CD4-positive, alpha-beta T cell (primary cell): ENCODE measurements around the gene PLCG2. TPM values are rescaled to one million over a fixed set of nuclear protein-coding genes. Genes with fewer than 3 reads are reported as not detected.
"Not testable (repeated sequence)": the region's sequence is repeated elsewhere in the genome, so short reads cannot be mapped to it uniquely, and the experiment has no call there.

ENCODE experiments used
- ATAC-seq: fragments of 200-7000 bp; cut with Tn5 transposase; one replicate; pipeline ENCODE4 v1.10.0; 2022; ENCODE audit warnings: mild to moderate bottlenecking; ENCODE audit not compliant: poor library complexity
- CTCF ChIA-PET: fragments of 350-600 bp; sonication (Branson Sonifier 250); formaldehyde crosslinking; loops from one replicate; lab custom pipeline; 2021; ENCODE audit warnings: antibody characterized with exemption, inconsistent platforms; lab: Charles Lee
- POLR2A ChIA-PET: fragments of 350-600 bp; sonication (Branson Sonifier 250); formaldehyde crosslinking; loops from one replicate; lab custom pipeline; 2021; ENCODE audit warnings: antibody characterized with exemption, inconsistent platforms; lab: Charles Lee
- DNase-seq, 14 experiments: peaks; one replicate each; pipeline ENCODE4 v3.0.0-alpha.2; 2013 to 2020; ENCODE audit warnings: mixed read lengths in 2 of 14
- H3K27ac ChIP-seq, 2 donors: one replicate each; pipeline versions ENCODE4 v1.5.1 to v1.7.0; 2013; ENCODE audit warnings: low read length in 2 of 2, low read depth in 1 of 2, mild to moderate bottlenecking in 1 of 2
- H3K27me3 ChIP-seq, 2 experiments: 1 replicate in 1 of 2; 2 replicates in 1 of 2; pipeline versions ENCODE4 v1.6.1 to v1.7.0; 2013; ENCODE audit warnings: low read length in 2 of 2, control low read depth in 1 of 2, mild to moderate bottlenecking in 1 of 2, moderate library complexity in 1 of 2; ENCODE audit not compliant: insufficient read depth in 2 of 2, control insufficient read depth in 1 of 2
- H3K36me3 ChIP-seq: one replicate; pipeline ENCODE4 v1.6.1; 2013; ENCODE audit warnings: low read length, control low read depth; ENCODE audit not compliant: insufficient read depth
- H3K4me1 ChIP-seq: one replicate; pipeline ENCODE4 v1.6.1; 2013; ENCODE audit warnings: low read length, control low read depth; ENCODE audit not compliant: insufficient read depth
- H3K4me3 ChIP-seq: one replicate; pipeline ENCODE4 v1.5.1; 2013; ENCODE audit warnings: mild to moderate bottlenecking, low read length, moderate library complexity
- H3K9me3 ChIP-seq, 2 experiments: 1 replicate in 1 of 2; 2 replicates in 1 of 2; pipeline versions ENCODE4 v1.6.1 to v1.7.0; 2013; ENCODE audit warnings: low read length in 2 of 2, mild to moderate bottlenecking in 2 of 2, control low read depth in 1 of 2, moderate library complexity in 1 of 2; ENCODE audit not compliant: control insufficient read depth in 1 of 2, insufficient read depth in 1 of 2
- H3K27ac Mint-ChIP-seq: one replicate; pipeline ENCODE4 v1.8.0; 2020; ENCODE audit warnings: mixed read lengths
- H3K27me3 Mint-ChIP-seq: one replicate; pipeline ENCODE4 v1.8.0; 2021; ENCODE audit warnings: mixed read lengths
- H3K36me3 Mint-ChIP-seq: one replicate; pipeline ENCODE4 v1.8.0; 2021; ENCODE audit warnings: low read depth, mixed read lengths
- H3K4me1 Mint-ChIP-seq: one replicate; pipeline ENCODE4 v1.8.0; 2021; ENCODE audit warnings: low read depth, mixed read lengths
- H3K4me3 Mint-ChIP-seq: one replicate; pipeline ENCODE4 v1.8.0; 2020; ENCODE audit warnings: mild to moderate bottlenecking, mixed read lengths
- H3K9me3 Mint-ChIP-seq: one replicate; pipeline ENCODE4 v1.8.0; 2020; ENCODE audit warnings: mixed read lengths
- intact Hi-C, 2 experiments: fragments of 100-400 bp; cut with DNase I in 1 of 2; cut with micrococcal nuclease in 1 of 2; formaldehyde crosslinking; loops; one replicate each; pipeline versions ENCODE4 v1.15.1 to v1.9.0; 2023 to 2025; cut with DNase I, micrococcal nuclease
- total RNA-seq, 174 experiments: library from RNA in 2 of 174; stranded (reverse) in 2 of 174; gene quantifications; one replicate each; pipeline ENCODE4 v1.2.3 and lab custom pipeline; 2021 to 2026
- TF ChIP-seq, protein P1 (sequence below): fragments of 200-600 bp; IDR thresholded peaks from one replicate; pipeline ENCODE4 v1.8.0; 2022; ENCODE audit warnings: antibody characterized with exemption, mild to moderate bottlenecking

PLCG2 gene
- total RNA-seq, 2 experiments from 2014 or later: 0.92 to 1.5 TPM

DNA sequence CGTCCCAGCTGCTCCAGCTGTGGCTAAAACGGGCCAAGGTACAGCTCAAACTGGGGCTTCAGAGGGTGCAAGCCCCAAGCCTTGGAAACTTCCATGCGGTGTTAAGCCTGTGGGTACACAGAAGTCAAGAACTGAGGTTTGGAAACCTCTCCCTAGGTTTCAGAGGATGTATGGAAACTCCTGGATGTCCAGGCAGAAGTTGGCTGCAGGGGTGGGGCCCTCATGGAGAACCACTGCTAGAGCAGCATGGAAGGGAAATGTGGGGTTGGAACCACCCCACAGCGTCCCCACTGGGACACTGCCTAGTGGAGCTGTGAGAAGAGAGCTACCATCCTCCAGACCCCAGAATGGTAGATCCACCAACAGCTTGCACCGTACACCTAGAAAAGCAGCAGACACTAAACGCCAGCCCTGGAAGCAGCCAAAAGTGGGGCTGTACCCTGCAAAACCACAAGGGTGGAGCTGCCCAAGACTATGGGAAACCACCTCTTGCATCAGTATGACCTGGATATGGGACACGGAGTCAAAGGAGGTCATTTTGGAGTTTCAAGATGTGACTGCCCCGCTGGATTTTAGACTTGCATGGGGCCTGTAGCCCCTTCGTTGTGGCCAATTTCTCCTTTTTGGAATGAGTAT, 230.0 kb downstream of the PLCG2 start:
- H3K27ac ChIP-seq: no peak overlapping the region
- Mint-ChIP-seq H3K9me3 (peaks cover 2% of the 10 kb centered on the region), H3K4me3 (peak overlapping the region; percentile 92), H3K4me1 (peaks cover 29% of the 10 kb centered on the region), H3K27me3 (peaks cover 5% of the 10 kb centered on the region), H3K36me3 (peaks cover 65% of the 10 kb centered on the region), H3K27ac (no peak overlapping the region)
- H3K4me3 ChIP-seq: no peak overlapping the region
- H3K36me3 ChIP-seq: peaks cover 6% of the 10 kb centered on the region
- ChIA-PET CTCF (no interaction called here), POLR2A (no interaction called here)
- peaks cover 8 to 9% of the 10 kb centered on the region in 2 experiments for H3K9me3 ChIP-seq
- TF ChIP-seq, protein P1, sequence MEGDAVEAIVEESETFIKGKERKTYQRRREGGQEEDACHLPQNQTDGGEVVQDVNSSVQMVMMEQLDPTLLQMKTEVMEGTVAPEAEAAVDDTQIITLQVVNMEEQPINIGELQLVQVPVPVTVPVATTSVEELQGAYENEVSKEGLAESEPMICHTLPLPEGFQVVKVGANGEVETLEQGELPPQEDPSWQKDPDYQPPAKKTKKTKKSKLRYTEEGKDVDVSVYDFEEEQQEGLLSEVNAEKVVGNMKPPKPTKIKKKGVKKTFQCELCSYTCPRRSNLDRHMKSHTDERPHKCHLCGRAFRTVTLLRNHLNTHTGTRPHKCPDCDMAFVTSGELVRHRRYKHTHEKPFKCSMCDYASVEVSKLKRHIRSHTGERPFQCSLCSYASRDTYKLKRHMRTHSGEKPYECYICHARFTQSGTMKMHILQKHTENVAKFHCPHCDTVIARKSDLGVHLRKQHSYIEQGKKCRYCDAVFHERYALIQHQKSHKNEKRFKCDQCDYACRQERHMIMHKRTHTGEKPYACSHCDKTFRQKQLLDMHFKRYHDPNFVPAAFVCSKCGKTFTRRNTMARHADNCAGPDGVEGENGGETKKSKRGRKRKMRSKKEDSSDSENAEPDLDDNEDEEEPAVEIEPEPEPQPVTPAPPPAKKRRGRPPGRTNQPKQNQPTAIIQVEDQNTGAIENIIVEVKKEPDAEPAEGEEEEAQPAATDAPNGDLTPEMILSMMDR: no peak
- intact Hi-C loops: no loop called here
- no peaks in the 10 kb centered on the region for H3K27me3 ChIP-seq
- DNase-seq (no peak), ATAC-seq (no peak)
- H3K4me1 ChIP-seq: peaks cover 20% of the 10 kb centered on the region

GRCh38 chr16:82009789-82010188, 230.7 kb downstream of the PLCG2 start:
- ATAC-seq, CTCF ChIA-PET, H3K4me3 ChIP-seq, H3K9me3 Mint-ChIP-seq, H3K36me3 ChIP-seq, H3K27me3 Mint-ChIP-seq, H3K27ac ChIP-seq, DNase-seq, POLR2A ChIA-PET, H3K27me3 ChIP-seq: not testable (repeated sequence)
- Mint-ChIP-seq H3K4me1 (peaks cover 29% of the 10 kb centered on the region), H3K27ac (peak overlapping the region; percentile 90), H3K36me3 (peaks cover 58% of the 10 kb centered on the region), H3K4me3 (peak overlapping the region; percentile 92)
- Histone ChIP-seq H3K4me1 (peaks cover 20% of the 10 kb centered on the region), H3K9me3 (peaks cover 8 to 13% of the 10 kb centered on the region in 2 experiments)
- intact Hi-C loops: loop anchor here in 1 of 2 experiments (5.0 kb wide), 2 partner anchors 158 to 262 kb away; no protein-coding TSS in a partner anchor

GRCh38 chr16:82010649-82011048, 231.6 kb downstream of the PLCG2 start:
- Mint-ChIP-seq H3K4me1 (peaks cover 29% of the 10 kb centered on the region), H3K4me3 (peak overlapping the region; percentile 92), H3K9me3 (peaks cover 3% of the 10 kb centered on the region), H3K27ac (peak overlapping the region; percentile 90), H3K27me3 (peaks cover 14% of the 10 kb centered on the region), H3K36me3 (peaks cover 49% of the 10 kb centered on the region)
- Histone ChIP-seq H3K4me3 (peak overlapping the region; percentile 63), H3K36me3 (no peaks in the 10 kb centered on the region), H3K27me3 (peaks cover 0 to 3% of the 10 kb centered on the region in 2 experiments), H3K9me3 (peaks cover 8 to 21% of the 10 kb centered on the region in 2 experiments), H3K4me1 (peaks cover 20% of the 10 kb centered on the region), H3K27ac (no peak overlapping the region)
- POLR2A ChIA-PET: interaction anchor here (0.7 to 1.6 kb wide), 2 partner anchors 122 to 160 kb away, joined by 3 to 7 read pairs; partner anchors contain the start of gene MPHOSPH6
- no peak for ATAC-seq
- no peak for DNase-seq
- TF ChIP-seq, protein P1: no peak
- CTCF ChIA-PET: no interaction called here
- intact Hi-C loops: loop anchor here in 1 of 2 experiments (5.0 kb wide), 2 partner anchors 157 to 263 kb away; no protein-coding TSS in a partner anchor
